ENCODE measurements around the gene EML4. TPM values are rescaled to one million over a fixed set of nuclear protein-coding genes. Genes with fewer than 3 reads are reported as not detected.

The EML4 gene
- total and polyA plus RNA-seq, 4 donors = 9.6 to 51.9 (median 30.8) TPM

DNA sequence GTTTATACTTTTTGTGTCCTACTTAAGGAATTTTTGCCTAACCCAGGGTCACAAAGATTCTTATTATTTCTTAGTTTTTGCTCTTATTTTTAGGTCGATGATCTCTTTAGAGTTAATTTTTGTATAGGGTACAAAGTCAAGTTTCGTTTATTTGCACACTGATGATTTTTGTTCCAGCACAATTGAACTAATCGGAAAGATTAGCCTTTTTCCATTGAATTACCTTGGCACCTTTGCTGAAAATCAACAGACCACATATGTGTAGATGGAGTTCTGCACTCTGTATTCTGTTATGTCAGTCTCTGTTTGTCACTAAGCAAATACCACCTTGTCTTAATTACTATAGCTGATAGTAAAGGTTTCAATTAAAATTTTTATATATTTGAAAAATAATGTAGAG lies 18.7 kb downstream of the EML4 start:
- no peak overlapping the region for H3K4me3 ChIP-seq (ENCODE audit: low read length in 2 of 2)
- H3K9me3 ChIP-seq (ENCODE audit: control insufficient read depth, low read length) = no peaks in the 10 kb centered on the region
- peaks cover 2% of the 10 kb centered on the region in 2 donors for H3K4me1 ChIP-seq (ENCODE audit: control insufficient read depth in 1 of 2, insufficient read depth in 2 of 2, low read length in 2 of 2)
- ATAC-seq (ENCODE audit: low FRiP score) (no peak), DNase-seq (no peak)
- no peak overlapping the region for H3K27ac ChIP-seq (ENCODE audit: low read depth in 1 of 2, low read length in 2 of 2)
- no peaks in the 10 kb centered on the region for H3K36me3 ChIP-seq (ENCODE audit: control insufficient read depth in 1 of 2, insufficient read depth in 2 of 2, low read length in 1 of 2)
- intact Hi-C loops (cut with DNase I) = no loop called here
- H3K27me3 ChIP-seq (ENCODE audit: control insufficient read depth in 1 of 2, insufficient read depth in 2 of 2, low read length in 1 of 2) = no peaks in the 10 kb centered on the region
- 61 to 80% methylated on average over 3 of the region's 3 CpGs for WGBS, 2 donors

DNA sequence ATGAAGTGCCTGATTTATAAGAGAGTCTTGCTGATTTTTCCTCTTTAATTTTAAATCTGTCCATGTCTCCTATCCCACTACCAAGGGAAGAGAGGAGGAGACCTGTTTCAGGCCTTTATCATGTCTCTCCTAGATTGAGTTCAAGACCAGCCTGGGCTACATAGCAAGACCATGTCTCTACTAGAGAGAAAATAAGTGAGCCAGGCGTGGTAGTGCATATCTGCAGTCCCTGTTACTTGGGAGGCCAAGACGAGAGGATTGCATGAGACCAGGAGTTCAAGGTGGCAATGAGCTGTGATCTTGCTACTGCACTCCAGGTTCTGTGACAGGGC lies 20.0 kb downstream of the EML4 start:
- Histone ChIP-seq H3K27me3 (ENCODE audit: control insufficient read depth in 1 of 2, insufficient read depth in 2 of 2, low read length in 1 of 2) (no peaks in the 10 kb centered on the region), H3K4me1 (ENCODE audit: control insufficient read depth in 1 of 2, insufficient read depth in 2 of 2, low read length in 2 of 2) (peaks cover 0 to 5% of the 10 kb centered on the region in 2 donors), H3K36me3 (ENCODE audit: control insufficient read depth in 1 of 2, insufficient read depth in 2 of 2, low read length in 1 of 2) (no peaks in the 10 kb centered on the region), H3K27ac (ENCODE audit: low read depth in 1 of 2, low read length in 2 of 2) (no peak overlapping the region), H3K9me3 (ENCODE audit: control insufficient read depth, low read length) (no peaks in the 10 kb centered on the region), H3K4me3 (ENCODE audit: low read length in 2 of 2) (no peak overlapping the region)
- intact Hi-C loops (cut with DNase I) = no loop called here
- ATAC-seq (ENCODE audit: low FRiP score) (no peak), DNase-seq (no peak)
- 94 to 95% methylated on average over 2 of the region's 2 CpGs for WGBS, 2 donors

DNA sequence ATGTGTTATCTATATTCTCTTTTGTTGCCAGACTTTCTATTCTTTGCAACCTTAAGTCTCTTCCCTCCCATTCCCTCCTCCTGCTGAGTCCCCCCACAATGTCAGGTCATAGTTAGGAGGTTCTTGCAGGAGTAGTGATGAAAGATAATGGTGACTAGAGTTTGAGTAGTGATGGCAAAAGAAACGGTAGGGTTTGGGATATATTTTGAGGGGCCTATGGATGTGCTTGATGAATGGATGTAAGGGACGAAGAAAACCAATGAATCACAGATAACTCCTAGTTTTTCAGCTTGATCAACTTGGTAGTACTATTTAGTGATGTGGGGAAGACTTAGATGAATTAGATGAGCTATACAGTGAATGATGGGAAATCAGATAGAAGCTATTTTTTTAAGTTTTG lies 21.0 kb downstream of the EML4 start:
- WGBS, 2 donors = 75 to 78% methylated on average over 2 of the region's 2 CpGs
- no peak overlapping the region for H3K27ac ChIP-seq (ENCODE audit: low read depth in 1 of 2, low read length in 2 of 2)
- intact Hi-C loops (cut with DNase I) = no loop called here

DNA sequence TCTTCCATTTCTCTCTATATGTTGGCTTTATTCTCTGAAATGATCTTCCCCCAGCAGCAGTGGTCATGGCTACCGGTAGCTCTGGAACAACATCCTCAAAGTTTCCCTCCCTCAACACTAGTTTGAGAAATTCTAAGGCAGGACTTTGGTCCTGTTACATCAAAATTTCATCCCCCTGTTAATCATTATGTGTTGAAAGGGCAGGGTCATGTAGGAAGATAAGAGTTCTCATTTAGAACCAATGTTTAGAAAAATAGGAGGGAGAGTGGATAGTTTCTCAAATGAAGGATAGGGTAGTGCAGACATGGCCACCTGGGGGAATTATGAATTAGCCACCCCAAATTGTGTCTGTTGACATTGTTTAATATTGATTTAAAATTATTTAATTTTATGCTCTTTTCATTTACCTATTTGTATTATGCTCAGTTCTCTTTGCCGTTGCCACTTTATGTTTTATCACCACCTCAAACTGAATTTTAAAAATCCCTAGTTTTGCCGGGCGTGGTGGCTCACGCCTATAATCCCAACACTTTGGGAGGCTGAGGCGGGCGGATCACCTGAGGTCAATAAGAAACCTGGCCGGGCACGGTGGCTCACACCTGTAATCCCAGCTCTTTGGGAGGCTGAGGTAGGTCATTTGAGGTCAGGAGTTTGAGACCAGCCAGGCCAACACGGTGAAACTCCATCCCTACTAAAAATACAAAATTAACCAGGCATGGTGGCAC lies 22.3 kb downstream of the EML4 start:
- ATAC-seq (ENCODE audit: low FRiP score) (no peak), DNase-seq (no peak)
- H3K36me3 ChIP-seq (ENCODE audit: control insufficient read depth in 1 of 2, insufficient read depth in 2 of 2, low read length in 1 of 2) = no peaks in the 10 kb centered on the region
- intact Hi-C loops (cut with DNase I) = no loop called here
- 81 to 84% methylated on average over 10 of the region's 10 CpGs for WGBS, 2 donors
- H3K4me3 ChIP-seq (ENCODE audit: low read length in 2 of 2) = no peak overlapping the region
- no peaks in the 10 kb centered on the region for H3K9me3 ChIP-seq (ENCODE audit: control insufficient read depth, low read length)
- no peak overlapping the region for H3K27ac ChIP-seq (ENCODE audit: low read depth in 1 of 2, low read length in 2 of 2)
- no peaks in the 10 kb centered on the region for H3K27me3 ChIP-seq (ENCODE audit: control insufficient read depth in 1 of 2, insufficient read depth in 2 of 2, low read length in 1 of 2)
- H3K4me1 ChIP-seq (ENCODE audit: control insufficient read depth in 1 of 2, insufficient read depth in 2 of 2, low read length in 2 of 2) = peaks cover 0 to 3% of the 10 kb centered on the region in 2 donors

More for the DNA sequence above, 21.0 kb downstream of the EML4 start:
- Histone ChIP-seq H3K27me3 (ENCODE audit: control insufficient read depth in 1 of 2, insufficient read depth in 2 of 2, low read length in 1 of 2) (no peaks in the 10 kb centered on the region), H3K4me1 (ENCODE audit: control insufficient read depth in 1 of 2, insufficient read depth in 2 of 2, low read length in 2 of 2) (peaks cover 0 to 5% of the 10 kb centered on the region in 2 donors), H3K36me3 (ENCODE audit: control insufficient read depth in 1 of 2, insufficient read depth in 2 of 2, low read length in 1 of 2) (no peaks in the 10 kb centered on the region), H3K9me3 (ENCODE audit: control insufficient read depth, low read length) (no peaks in the 10 kb centered on the region), H3K4me3 (ENCODE audit: low read length in 2 of 2) (no peak overlapping the region)
- ATAC-seq (ENCODE audit: low FRiP score) (no peak), DNase-seq (no peak)

DNA sequence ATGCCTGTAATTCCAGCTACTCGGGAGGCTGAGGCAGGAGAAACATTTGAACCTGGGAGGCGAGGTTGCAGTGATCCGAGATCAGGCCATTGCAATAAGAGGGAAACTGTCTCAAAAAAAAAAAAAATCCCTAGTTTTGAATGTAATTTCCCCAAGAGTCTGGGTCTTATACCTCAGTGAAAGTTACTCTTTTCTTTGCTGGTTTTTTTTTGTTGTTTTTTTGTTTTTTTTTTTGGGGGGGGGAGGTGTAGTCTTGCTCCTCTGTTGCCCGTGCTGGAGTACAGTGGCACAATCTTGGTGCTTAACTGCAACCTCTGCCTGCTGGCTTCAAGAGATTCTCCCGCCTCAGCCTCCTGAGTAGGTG lies 22.8 kb downstream of the EML4 start:
- DNase-seq (no peak), ATAC-seq (ENCODE audit: low FRiP score) (no peak)
- no peaks in the 10 kb centered on the region for H3K27me3 ChIP-seq (ENCODE audit: control insufficient read depth in 1 of 2, insufficient read depth in 2 of 2, low read length in 1 of 2)
- 63 to 77% methylated on average over 5 of the region's 5 CpGs for WGBS, 2 donors
- intact Hi-C loops (cut with DNase I) = no loop called here
- H3K27ac ChIP-seq (ENCODE audit: low read depth in 1 of 2, low read length in 2 of 2) = no peak overlapping the region
- no peak overlapping the region for H3K4me3 ChIP-seq (ENCODE audit: low read length in 2 of 2)
- no peaks in the 10 kb centered on the region for H3K9me3 ChIP-seq (ENCODE audit: control insufficient read depth, low read length)
- peaks cover 0 to 3% of the 10 kb centered on the region in 2 donors for H3K4me1 ChIP-seq (ENCODE audit: control insufficient read depth in 1 of 2, insufficient read depth in 2 of 2, low read length in 2 of 2)
- H3K36me3 ChIP-seq (ENCODE audit: control insufficient read depth in 1 of 2, insufficient read depth in 2 of 2, low read length in 1 of 2) = no peaks in the 10 kb centered on the region

DNA sequence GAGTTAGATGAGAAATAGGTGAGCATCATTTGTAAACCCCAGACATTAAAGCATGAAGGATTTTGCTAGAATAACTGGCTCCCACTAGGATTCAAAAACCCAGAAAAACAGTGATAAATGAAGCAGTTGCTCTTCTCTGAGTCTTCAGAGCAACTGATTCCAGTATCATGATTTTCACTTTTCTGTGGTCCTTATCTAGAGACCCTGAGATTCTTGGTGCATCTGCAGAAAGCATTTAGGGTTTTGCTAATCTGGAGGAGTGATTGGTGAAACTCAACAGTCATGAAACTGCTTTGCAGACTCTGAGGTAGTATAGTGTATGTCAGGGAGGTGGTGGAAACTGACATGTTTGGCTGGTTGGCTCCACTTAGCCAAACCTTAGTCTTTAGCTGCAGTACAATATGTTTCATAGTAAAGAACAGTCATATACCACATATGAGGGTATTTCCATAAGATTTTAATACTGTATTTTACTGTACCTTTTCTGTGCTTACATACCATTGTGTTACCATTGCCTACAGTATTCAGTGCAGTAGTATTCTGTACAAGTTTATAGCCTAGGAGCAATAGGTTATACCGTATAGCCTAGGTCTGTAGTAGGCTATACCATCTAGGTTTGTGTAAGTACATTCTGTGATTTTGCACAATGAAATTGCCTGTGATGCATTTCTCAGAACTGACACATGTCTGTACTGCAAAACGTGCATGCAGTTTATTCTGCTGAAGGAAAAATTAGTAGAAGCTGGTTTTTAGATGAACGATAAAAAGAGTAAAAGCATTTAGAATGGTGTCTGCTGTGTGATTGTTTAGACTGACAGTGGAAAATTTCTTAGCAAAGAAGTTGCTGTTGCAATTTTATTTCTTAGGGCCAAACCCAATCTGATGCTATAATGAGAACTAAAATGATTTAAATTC lies 23.8 kb downstream of the EML4 start:
- H3K4me3 ChIP-seq (ENCODE audit: low read length in 2 of 2) = no peak overlapping the region
- H3K9me3 ChIP-seq (ENCODE audit: control insufficient read depth, low read length) = no peaks in the 10 kb centered on the region
- H3K27me3 ChIP-seq (ENCODE audit: control insufficient read depth in 1 of 2, insufficient read depth in 2 of 2, low read length in 1 of 2) = no peaks in the 10 kb centered on the region
- peaks cover 0 to 3% of the 10 kb centered on the region in 2 donors for H3K4me1 ChIP-seq (ENCODE audit: control insufficient read depth in 1 of 2, insufficient read depth in 2 of 2, low read length in 2 of 2)
- no peak overlapping the region for H3K27ac ChIP-seq (ENCODE audit: low read depth in 1 of 2, low read length in 2 of 2)
- DNase-seq (no peak), ATAC-seq (ENCODE audit: low FRiP score) (no peak)
- H3K36me3 ChIP-seq (ENCODE audit: control insufficient read depth in 1 of 2, insufficient read depth in 2 of 2, low read length in 1 of 2) = no peaks in the 10 kb centered on the region
- 14 to 23% methylated on average over 3 of the region's 3 CpGs for WGBS, 2 donors
- intact Hi-C loops (cut with DNase I) = no loop called here

DNA sequence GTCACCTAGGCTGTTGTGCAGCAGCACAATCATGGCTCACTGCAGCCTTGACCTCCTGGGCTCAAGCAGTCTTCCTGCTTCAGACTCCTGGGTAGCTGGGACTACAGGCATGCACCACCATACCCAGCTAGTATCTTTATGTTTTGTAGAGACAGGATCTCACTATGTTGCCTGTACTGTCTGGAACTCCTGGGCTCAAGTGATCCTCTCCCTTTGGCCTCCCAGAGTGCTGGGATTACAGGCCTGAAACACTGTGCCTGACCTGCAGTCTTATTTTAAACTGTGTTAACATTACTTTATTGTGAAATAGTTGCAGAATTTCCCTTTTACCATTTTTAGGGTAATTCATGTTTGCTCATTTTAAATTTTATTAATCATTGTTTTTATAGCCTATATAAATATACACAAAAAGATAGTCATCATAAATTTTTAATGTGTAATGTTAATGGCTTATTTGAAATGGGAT lies 24.6 kb downstream of the EML4 start:
- intact Hi-C loops (cut with DNase I) = no loop called here
- H3K9me3 ChIP-seq (ENCODE audit: control insufficient read depth, low read length) = no peaks in the 10 kb centered on the region
- DNase-seq (no peak), ATAC-seq (ENCODE audit: low FRiP score) (no peak)
- no peaks in the 10 kb centered on the region for H3K36me3 ChIP-seq (ENCODE audit: control insufficient read depth in 1 of 2, insufficient read depth in 2 of 2, low read length in 1 of 2)
- H3K4me3 ChIP-seq (ENCODE audit: low read length in 2 of 2) = no peak overlapping the region
- H3K4me1 ChIP-seq (ENCODE audit: control insufficient read depth in 1 of 2, insufficient read depth in 2 of 2, low read length in 2 of 2) = peaks cover 2 to 3% of the 10 kb centered on the region in 2 donors
- H3K27ac ChIP-seq (ENCODE audit: low read depth in 1 of 2, low read length in 2 of 2) = no peak overlapping the region
- no peaks in the 10 kb centered on the region for H3K27me3 ChIP-seq (ENCODE audit: control insufficient read depth in 1 of 2, insufficient read depth in 2 of 2, low read length in 1 of 2)

DNA sequence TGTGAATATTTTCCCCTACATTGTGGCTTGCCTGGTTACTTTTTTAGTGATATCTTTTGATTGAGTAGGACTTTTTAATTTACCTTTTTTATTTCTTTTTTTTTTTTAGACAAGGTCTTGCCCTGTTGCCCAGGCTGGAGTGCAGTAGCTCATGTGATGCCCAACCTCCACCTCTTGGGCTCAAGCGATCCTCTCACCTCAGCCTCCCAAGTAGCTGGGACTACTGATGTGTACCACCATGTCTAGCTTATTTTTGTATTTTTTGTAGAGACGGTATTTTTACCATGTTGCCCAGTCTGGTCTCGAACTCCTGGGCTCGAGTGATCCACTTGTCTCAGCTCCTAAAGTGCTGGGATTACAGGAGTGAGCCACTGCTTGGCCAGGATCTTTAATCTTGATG lies 25.3 kb downstream of the EML4 start:
- Histone ChIP-seq H3K27ac (ENCODE audit: low read depth in 1 of 2, low read length in 2 of 2) (no peak overlapping the region), H3K36me3 (ENCODE audit: control insufficient read depth in 1 of 2, insufficient read depth in 2 of 2, low read length in 1 of 2) (no peaks in the 10 kb centered on the region), H3K9me3 (ENCODE audit: control insufficient read depth, low read length) (no peaks in the 10 kb centered on the region), H3K4me3 (ENCODE audit: low read length in 2 of 2) (no peak overlapping the region), H3K4me1 (ENCODE audit: control insufficient read depth in 1 of 2, insufficient read depth in 2 of 2, low read length in 2 of 2) (peaks cover 2 to 3% of the 10 kb centered on the region in 2 donors), H3K27me3 (ENCODE audit: control insufficient read depth in 1 of 2, insufficient read depth in 2 of 2, low read length in 1 of 2) (no peaks in the 10 kb centered on the region)
- WGBS, 2 donors = 90 to 94% methylated on average over 4 of the region's 4 CpGs
- no peak for ATAC-seq (ENCODE audit: low FRiP score)
- no peak for DNase-seq
- intact Hi-C loops (cut with DNase I) = no loop called here

DNA sequence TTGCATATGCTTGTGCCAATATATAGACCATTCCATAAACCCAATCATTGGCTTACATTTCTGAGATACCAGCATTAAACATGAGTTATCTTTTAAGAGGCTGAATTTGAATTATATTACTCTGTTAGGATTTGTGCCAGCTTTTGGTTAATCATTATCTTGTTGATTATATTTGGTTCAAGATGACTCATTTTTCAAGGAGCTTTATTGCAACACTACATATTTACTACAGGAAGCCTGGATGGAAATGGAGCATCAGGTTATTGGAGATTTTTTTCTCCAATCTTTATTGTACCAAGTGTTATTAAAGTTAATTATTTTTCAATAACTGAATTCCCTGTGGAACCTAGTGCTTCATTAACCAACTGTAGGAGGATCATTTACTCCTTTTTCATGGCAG lies 26.4 kb downstream of the EML4 start:
- ATAC-seq (ENCODE audit: low FRiP score) (no peak), DNase-seq (no peak)
- H3K27ac ChIP-seq (ENCODE audit: low read depth in 1 of 2, low read length in 2 of 2) = no peak overlapping the region
- peaks cover 2 to 3% of the 10 kb centered on the region in 2 donors for H3K4me1 ChIP-seq (ENCODE audit: control insufficient read depth in 1 of 2, insufficient read depth in 2 of 2, low read length in 2 of 2)
- no peak overlapping the region for H3K4me3 ChIP-seq (ENCODE audit: low read length in 2 of 2)
- no peaks in the 10 kb centered on the region for H3K9me3 ChIP-seq (ENCODE audit: control insufficient read depth, low read length)
- no peaks in the 10 kb centered on the region for H3K36me3 ChIP-seq (ENCODE audit: control insufficient read depth in 1 of 2, insufficient read depth in 2 of 2, low read length in 1 of 2)
- intact Hi-C loops (cut with DNase I) = loop anchor here in 1 of 2 donors (5.0 kb wide), 1 partner anchor 98 kb away; no protein-coding TSS in a partner anchor
- H3K27me3 ChIP-seq (ENCODE audit: control insufficient read depth in 1 of 2, insufficient read depth in 2 of 2, low read length in 1 of 2) = no peaks in the 10 kb centered on the region
